GM12878 (cell line): ENCODE data around the gene KLHL34. TPM values are rescaled to one million over a fixed set of nuclear protein-coding genes. Genes with fewer than 3 reads are reported as not detected.

Source experiments
- ATAC-seq: fragments of 200-7000 bp; cut with Tn5 transposase; 3 replicates; pipeline ENCODE4 v1.9.1; 2020; ENCODE audit warnings: mild to moderate bottlenecking, moderate library complexity
- BruUV-seq: library from RNA; stranded (reverse); fragments of 400-500 nt; replicated peaks from 2 replicates; lab custom pipeline; 2021; lab: Mats Ljungman, UMichigan
- CTCF ChIA-PET: fragments of 300-600 bp; sonication (Branson Sonifier 250); formaldehyde crosslinking; extraction: SDS; loops from one replicate; lab custom pipeline; 2021; ENCODE audit warnings: inconsistent platforms; lab: Yijun Ruan, JAX
- POLR2A ChIA-PET: fragments of 350-600 bp; formaldehyde crosslinking; extraction: SDS; loops from one replicate; lab custom pipeline; 2021; ENCODE audit warnings: inconsistent platforms; lab: Charles Lee
- RAD21 ChIA-PET: fragments of 300-600 bp; sonication (Branson Sonifier 250); formaldehyde crosslinking; loops from one replicate; lab custom pipeline; 2023; ENCODE audit warnings: antibody characterized with exemption; ENCODE audit not compliant: unreplicated experiment; lab: Charles Lee
- SMC1A ChIA-PET: fragments of 300-600 bp; sonication (Branson Sonifier 250); formaldehyde crosslinking; loops from one replicate; lab custom pipeline; 2023; ENCODE audit not compliant: unreplicated experiment, uncharacterized antibody; lab: Charles Lee
- DNase-seq: peaks from one replicate; pipeline ENCODE4 v3.0.0-alpha.2; 2011; ENCODE audit warnings: low read depth, low spot score
- FAIRE-seq: peaks from 3 replicates; lab custom pipeline; 2011; peaks lifted over from hg19 to GRCh38; lab: Jason Lieb, UNC
- H2AFZ ChIP-seq: 2 replicates; pipeline ENCODE4 v1.6.0; 2011; ENCODE audit warnings: low read depth, low read length, control low read depth; ENCODE audit not compliant: control insufficient read depth
- H3K27ac ChIP-seq: 2 replicates; pipeline ENCODE4 v1.5.1; 2011; ENCODE audit warnings: control low read depth; ENCODE audit not compliant: control insufficient read depth, insufficient read depth
- H3K27me3 ChIP-seq, 2 experiments: replicated peaks in 1 of 2; 2 replicates each; pipeline versions ENCODE4 v1.6.0 to v1.6.1; 2011; ENCODE audit warnings: low read length in 1 of 2; ENCODE audit not compliant: control insufficient read depth in 2 of 2, insufficient read depth in 2 of 2
- H3K36me3 ChIP-seq, 2 experiments: 2 replicates each; pipeline ENCODE4 v1.5.1; 2011; ENCODE audit warnings: low read length in 1 of 2; ENCODE audit not compliant: control insufficient read depth in 2 of 2, insufficient read depth in 2 of 2
- H3K4me1 ChIP-seq: 2 replicates; pipeline ENCODE4 v1.6.1; 2011; ENCODE audit warnings: mild to moderate bottlenecking, low read length, moderate library complexity, mixed read lengths; ENCODE audit not compliant: control insufficient read depth, insufficient read depth
- H3K4me2 ChIP-seq: 2 replicates; pipeline ENCODE4 v1.6.0; 2011; ENCODE audit warnings: control low read depth; ENCODE audit not compliant: control insufficient read depth, insufficient read depth
- H3K4me3 ChIP-seq: fragments of 200-600 bp; sonication (generic); 2 replicates; pipeline ENCODE4 v1.5.1; 2016
- H3K79me2 ChIP-seq: 2 replicates; pipeline ENCODE4 v1.6.0; 2011; ENCODE audit warnings: low read length; ENCODE audit not compliant: control insufficient read depth, insufficient read depth
- H3K9ac ChIP-seq: 2 replicates; pipeline ENCODE4 v1.8.0; 2011; ENCODE audit warnings: low read length, control low read depth, mixed read lengths; ENCODE audit not compliant: control insufficient read depth, insufficient read depth
- H3K9me3 ChIP-seq: replicated peaks from 3 replicates; pipeline ENCODE4 v1.5.1; 2011; ENCODE audit warnings: mild to moderate bottlenecking, low read length; ENCODE audit not compliant: control insufficient read depth, insufficient read depth
- H4K20me1 ChIP-seq: 2 replicates; pipeline ENCODE4 v1.6.0; 2011; ENCODE audit not compliant: control insufficient read depth, insufficient read depth
- ATF2 ChIP-seq: IDR thresholded peaks from 2 replicates; pipeline ENCODE4 v1.6.1; 2012; ENCODE audit warnings: low read length, inconsistent platforms
- ATF3 ChIP-seq: IDR thresholded peaks from 2 replicates; pipeline ENCODE4 v1.6.1; 2011; ENCODE audit warnings: low read depth, mild to moderate bottlenecking, low read length, moderate library complexity, borderline replicate concordance; ENCODE audit errors: extremely low read depth
- ATF7 ChIP-seq: fragments of 450-650 bp; IDR thresholded peaks from 2 replicates; pipeline ENCODE4 v1.6.1; 2016; ENCODE audit warnings: low read depth, mild to moderate bottlenecking
- EP300 ChIP-seq, 2 experiments: fragments of 150-350 bp in 1 of 2; IDR thresholded peaks; 2 replicates each; pipeline ENCODE4 v1.6.1; 2011 to 2012; ENCODE audit warnings: low read depth in 2 of 2, low read length in 2 of 2, borderline replicate concordance in 1 of 2, improper control_type of control experiment in 1 of 2, inconsistent platforms in 1 of 2; ENCODE audit not compliant: control insufficient read depth in 1 of 2
- EZH2 ChIP-seq: IDR thresholded peaks from 2 replicates; pipeline ENCODE4 v1.6.1; 2012; ENCODE audit warnings: low read depth, mild to moderate bottlenecking, control low read depth, inconsistent platforms, low read length, borderline replicate concordance; ENCODE audit not compliant: control insufficient read depth
- GATAD2B ChIP-seq: fragments of 450-650 bp; conservative IDR thresholded peaks from 2 replicates; pipeline ENCODE4 v1.6.1; 2017; ENCODE audit warnings: low read depth, mild to moderate bottlenecking, moderate library complexity
- IKZF2 ChIP-seq, 2 experiments: fragments of 450-650 bp; IDR thresholded peaks; 2 replicates each; pipeline ENCODE4 v1.6.1; 2017; ENCODE audit warnings: mild to moderate bottlenecking in 2 of 2, moderate library complexity in 2 of 2
- JUNB ChIP-seq: IDR thresholded peaks from 2 replicates; pipeline ENCODE4 v1.6.1; 2016; ENCODE audit warnings: antibody characterized with exemption, mild to moderate bottlenecking
- MAX ChIP-seq: IDR thresholded peaks from 2 replicates; pipeline ENCODE4 v1.6.1; 2012; ENCODE audit warnings: low read depth, low read length, improper control_type of control experiment
- MYC ChIP-seq: IDR thresholded peaks from 2 replicates; pipeline ENCODE4 v1.6.1; 2011; ENCODE audit warnings: mild to moderate bottlenecking, low read length, moderate library complexity, inconsistent platforms; ENCODE audit not compliant: insufficient read depth, insufficient replicate concordance, insufficient read length, severe bottlenecking
- NR2C1 ChIP-seq: fragments of 450-650 bp; IDR thresholded peaks from 2 replicates; pipeline ENCODE4 v1.6.1; 2017; ENCODE audit warnings: antibody characterized with exemption, mild to moderate bottlenecking, moderate library complexity
- POLR2A ChIP-seq: IDR thresholded peaks from 2 replicates; pipeline ENCODE4 v1.6.1; 2011; ENCODE audit warnings: low read depth, mild to moderate bottlenecking, low read length
- POU2F2 ChIP-seq: IDR thresholded peaks from 3 replicates; pipeline ENCODE4 v1.6.1; 2011; ENCODE audit warnings: low read depth, mild to moderate bottlenecking, low read length, borderline replicate concordance
- SKIL ChIP-seq: fragments of 450-650 bp; IDR thresholded peaks from 2 replicates; pipeline ENCODE4 v1.6.1; 2017; ENCODE audit warnings: mild to moderate bottlenecking, low read depth, inconsistent platforms; ENCODE audit not compliant: poor library complexity, severe bottlenecking
- SMC3 ChIP-seq: IDR thresholded peaks from 2 replicates; pipeline ENCODE4 v1.6.1; 2011; ENCODE audit warnings: low read length, improper control_type of control experiment, borderline replicate concordance
- SRF ChIP-seq, 2 experiments: IDR thresholded peaks; 2 replicates each; pipeline ENCODE4 v1.6.1; 2011; ENCODE audit warnings: low read depth in 2 of 2, low read length in 2 of 2, mild to moderate bottlenecking in 1 of 2, moderate library complexity in 1 of 2
- SUZ12 ChIP-seq: fragments of 200-600 bp; sonication (generic); IDR thresholded peaks from one replicate; pipeline ENCODE4 v1.6.1; 2018; ENCODE audit warnings: antibody characterized with exemption, mild to moderate bottlenecking; ENCODE audit not compliant: unreplicated experiment
- TCF12 ChIP-seq: IDR thresholded peaks from 2 replicates; pipeline ENCODE4 v1.6.1; 2011; ENCODE audit warnings: low read depth, mild to moderate bottlenecking, low read length
- WRNIP1 ChIP-seq: IDR thresholded peaks from 2 replicates; pipeline ENCODE4 v1.6.1; 2011; ENCODE audit warnings: low read depth, low read length, improper control_type of control experiment, borderline replicate concordance
- WGBS: methylation state at CpG from one replicate; pipeline ENCODE4 v1.1.6; 2016; ENCODE audit warnings: low lambda C conversion rate; ENCODE audit not compliant: insufficient replicate concordance, insufficient coverage; ENCODE audit errors: missing lambda C conversion rate; 5-methylcytosine and 5-hydroxymethylcytosine counted together
- in situ Hi-C: fragments of 300-500 bp; cut with MboI; formaldehyde crosslinking; loops from 9 replicates; pipeline ENCODE4 v1.14.3; 2018; ENCODE audit warnings: mixed read lengths
- intact Hi-C: fragments of 100-400 bp; cut with micrococcal nuclease; formaldehyde crosslinking; loops from one replicate; pipeline ENCODE4 v1.14.2; 2022; ENCODE audit not compliant: unreplicated experiment
- polyA plus RNA-seq, 11 experiments: library from polyadenylated mRNA; depleted of rRNA in 4 of 11; unstranded in 6 of 11; stranded (reverse) in 5 of 11; fragments of >200 nt; fragmentation: Nextera tagmentation in 4 of 11; fragmentation: Illumina TruSeq in 1 of 11; extraction: Ambion mirVana in 4 of 11; extraction: Trizol in 1 of 11; gene quantifications; 1 replicate in 1 of 11; 2 replicates in 10 of 11; pipeline versions ENCODE4 v1.2.1 to v1.2.3, GENCODE V29; 2011 to 2016; ENCODE audit warnings: inconsistent platforms in 2 of 11, missing spikeins in 2 of 11, low read depth in 1 of 11
- total RNA-seq, 4 experiments: library from RNA; depleted of rRNA in 3 of 4; stranded (reverse); fragments of >200 nt in 3 of 4; fragmentation: Illumina TruSeq in 1 of 4; extraction: Trizol in 1 of 4; gene quantifications; 2 replicates each; pipeline versions ENCODE4 v1.2.1 to v1.2.3, GENCODE V29; 2013 to 2021

The KLHL34 gene
- total and polyA plus RNA-seq, 10 of the 15 experiments (the other 5 are each of a cell fraction or from before 2014, with no cell fraction given) = not detected

- TF ChIP-seq JUNB (no peak), NR2C1 (no peak)
These were observed 18.4 kb downstream of the KLHL34 start (continued) for GRCh38 chrX:21639775-21640174.

- DNase-seq (no peak), ATAC-seq (no peak), FAIRE-seq (no peak)
- Histone ChIP-seq H3K9me3 (no peaks in the 10 kb centered on the region), H3K79me2 (no peaks in the 10 kb centered on the region), H3K36me3 (no peaks in the 10 kb centered on the region), H4K20me1 (no peaks in the 10 kb centered on the region), H2AFZ (no peak overlapping the region), H3K4me1 (no peaks in the 10 kb centered on the region), H3K9ac (no peak overlapping the region), H3K4me2 (no peak overlapping the region), H3K27ac (no peak overlapping the region), H3K27me3 (no peaks in the 10 kb centered on the region), H3K4me3 (no peak overlapping the region)
- no peak for TF ChIP-seq SMC3
- TF ChIP-seq MYC = no peak
- TF ChIP-seq MAX = no peak
- TF ChIP-seq WRNIP1 = no peak
- TF ChIP-seq IKZF2 (IDR thresholded peaks at IDR 0.05) = no peak
- TF ChIP-seq GATAD2B = no peak
- TF ChIP-seq TCF12 = no peak
- TF ChIP-seq EZH2 = no peak
- TF ChIP-seq ATF2 = no peak
- no peak for TF ChIP-seq ATF3
- no peak for TF ChIP-seq SKIL
- no peak for TF ChIP-seq ATF7
- no peak for TF ChIP-seq POLR2A
- no peak for TF ChIP-seq EP300 (IDR thresholded peaks at IDR 0.05; ENCODE audit: borderline replicate concordance in 1 of 2, control insufficient read depth in 1 of 2, low read depth in 2 of 2, low read length in 2 of 2)
- no peak for TF ChIP-seq SRF (IDR thresholded peaks at IDR 0.05; ENCODE audit: low read depth in 2 of 2, low read length in 2 of 2)
- no peak for TF ChIP-seq POU2F2
- no peak for TF ChIP-seq SUZ12
- ChIA-PET RAD21 (no interaction called here), SMC1A (no interaction called here), CTCF (no interaction called here), POLR2A (no interaction called here)
- in situ Hi-C loops = no loop called here
- no TSS peak for BruUV-seq
- intact Hi-C loops = no loop called here
- 58% methylated on average over 2 of the region's 2 CpGs for WGBS
These were observed 19.8 kb downstream of the KLHL34 start for GRCh38 chrX:21638311-21638710.
